Small intestine (tissue), 16 donors: ENCODE data around the gene CFAP44. TPM values are rescaled to one million over a fixed set of nuclear protein-coding genes. Genes with fewer than 3 reads are reported as not detected.
A peak's percentile ranks its signal among the peaks of the same experiment; 100 is the strongest.
"Not testable (repeated sequence)": the region's sequence is repeated elsewhere in the genome, so short reads cannot be mapped to it uniquely, and the experiment has no call there.

Source experiments
- DNase-seq, 2 donors: peaks; one replicate each; pipeline versions ENCODE4 v3.0.0 to v3.0.0-alpha.2; 2013
- FAIRE-seq: peaks from 2 replicates; lab custom pipeline; 2012; peaks lifted over from hg19 to GRCh38; lab: Jason Lieb, UNC
- H3K27ac ChIP-seq, 3 donors: one replicate each; pipeline ENCODE4 v1.5.1; 2013; ENCODE audit warnings: low read length in 2 of 3, mild to moderate bottlenecking in 2 of 3, control low read depth in 1 of 3, inconsistent platforms in 1 of 3, low read depth in 1 of 3, moderate library complexity in 1 of 3
- H3K27me3 ChIP-seq, 3 donors: one replicate each; pipeline ENCODE4 v1.6.1; 2013; ENCODE audit warnings: low read length in 3 of 3, inconsistent platforms in 1 of 3; ENCODE audit not compliant: control insufficient read depth in 3 of 3, insufficient read depth in 3 of 3
- H3K36me3 ChIP-seq, 3 donors: one replicate each; pipeline ENCODE4 v1.6.1; 2013; ENCODE audit warnings: low read length in 3 of 3, inconsistent platforms in 1 of 3, low read depth in 1 of 3, mild to moderate bottlenecking in 1 of 3, moderate library complexity in 1 of 3; ENCODE audit not compliant: control insufficient read depth in 3 of 3, insufficient read depth in 2 of 3
- H3K4me1 ChIP-seq, 3 donors: one replicate each; pipeline ENCODE4 v1.6.1; 2013; ENCODE audit warnings: low read length in 2 of 3, inconsistent platforms in 1 of 3, low read depth in 1 of 3, mild to moderate bottlenecking in 1 of 3, moderate library complexity in 1 of 3; ENCODE audit not compliant: control insufficient read depth in 3 of 3, insufficient read depth in 2 of 3
- H3K4me3 ChIP-seq, 3 donors: one replicate each; pipeline ENCODE4 v1.5.1; 2013; ENCODE audit warnings: low read length in 3 of 3, control low read depth in 1 of 3, inconsistent platforms in 1 of 3, low read depth in 1 of 3, mild to moderate bottlenecking in 1 of 3, moderate library complexity in 1 of 3
- H3K9me3 ChIP-seq, 2 donors: one replicate each; pipeline ENCODE4 v1.6.1; 2013; ENCODE audit warnings: low read depth in 1 of 2, low read length in 1 of 2; ENCODE audit not compliant: control insufficient read depth in 2 of 2, insufficient read depth in 1 of 2
- WGBS, 3 donors: extraction: QIAGEN DNeasy Blood & Tissue Kit; methylation state at CpG; one replicate each; pipeline ENCODE4 v1.1.7; 2013; 5-methylcytosine and 5-hydroxymethylcytosine counted together
- long read RNA-seq, 10 donors: transcript quantifications; one replicate each; lab custom pipeline, GENCODE V29; 2026
- polyA plus RNA-seq, 4 donors: library from polyadenylated mRNA; stranded (reverse) in 3 of 4; unstranded in 1 of 4; fragments of 200-250 nt in 3 of 4; fragments of 120-200 nt in 1 of 4; gene quantifications; one replicate each; pipeline versions ENCODE4 v1.2.1 to v1.2.3, GENCODE V29; 2013
- donor health status: healthy with polysubstance abuse.
- donor health status: control.
- donor health status: control.
- donor health status: Bipolar disorder and iron deficiency.
- donor health status: healthy.

The CFAP44 gene, protein sequence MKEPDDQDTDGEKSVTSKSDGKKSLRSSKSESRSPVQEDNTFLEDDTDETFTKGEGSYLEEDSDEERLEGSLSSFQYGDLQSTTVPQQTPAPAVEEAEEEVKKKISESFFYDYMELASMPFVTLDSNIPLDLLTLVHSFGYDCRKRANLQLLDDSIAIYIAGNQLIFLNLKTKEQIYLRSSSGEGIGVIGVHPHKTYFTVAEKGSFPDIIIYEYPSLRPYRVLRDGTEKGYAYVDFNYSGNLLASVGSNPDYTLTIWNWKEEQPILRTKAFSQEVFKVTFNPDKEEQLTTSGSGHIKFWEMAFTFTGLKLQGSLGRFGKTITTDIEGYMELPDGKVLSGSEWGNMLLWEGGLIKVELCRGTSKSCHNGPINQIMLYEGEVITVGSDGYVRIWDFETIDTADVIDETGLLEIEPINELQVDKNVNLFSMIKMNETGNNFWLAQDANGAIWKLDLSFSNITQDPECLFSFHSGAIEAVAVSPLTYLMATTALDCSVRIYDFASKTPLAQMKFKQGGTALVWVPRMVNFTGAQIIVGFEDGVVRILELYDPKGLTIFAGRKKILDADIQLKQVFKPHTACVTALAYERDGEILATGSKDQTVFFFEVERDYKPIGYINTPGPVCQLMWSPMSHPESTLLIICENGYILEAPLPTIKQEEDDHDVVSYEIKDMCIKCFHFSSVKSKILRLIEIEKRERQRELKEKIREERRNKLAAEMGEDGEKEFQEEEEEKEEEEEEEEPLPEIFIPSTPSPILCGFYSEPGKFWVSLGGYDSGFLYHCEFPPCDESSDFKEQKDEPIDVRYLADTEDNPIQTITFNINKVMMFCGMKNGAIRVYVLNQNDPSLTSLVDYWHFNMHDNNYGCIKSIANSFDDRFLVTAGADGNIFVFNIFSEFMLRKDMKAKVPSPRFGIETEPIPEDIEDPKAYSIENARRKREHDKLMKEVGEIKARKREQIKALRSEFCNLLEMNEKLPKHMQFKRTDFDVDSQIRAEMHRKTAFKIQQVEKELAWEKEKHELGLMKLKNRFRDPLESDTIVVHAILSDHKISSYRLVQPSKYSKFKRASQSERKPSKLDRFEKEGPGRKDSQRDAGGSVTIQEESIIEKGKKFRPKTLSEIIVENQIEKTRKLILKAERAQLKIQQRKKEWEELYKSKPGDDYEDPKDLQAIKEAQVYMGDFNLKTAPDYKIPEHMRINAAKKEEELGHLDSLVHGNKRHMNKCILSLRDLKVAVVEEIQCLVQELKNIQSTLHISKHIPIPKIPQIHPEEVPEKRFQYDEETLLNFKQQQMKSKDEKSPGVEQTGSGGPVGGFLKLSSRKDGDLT (N-terminal part only)
- polyA plus RNA-seq = 10 to 100 TPM in 1 of 4 donors, 1 to 10 TPM in 3; 1.4 to 12.9 (median 2.1) TPM
- long read RNA-seq, donor 1 = 0 reads
- long read RNA-seq, donor 2 = 0 reads
- long read RNA-seq, donor 3 = 0 reads
- long read RNA-seq, donor 4 = 0 reads
- long read RNA-seq, donor 5 = 0 reads
- long read RNA-seq, donor 6 = 0 reads
- long read RNA-seq, donor 7 = 0 reads
- long read RNA-seq, donor 8 = 0 reads
- long read RNA-seq, donor 9 = 0 reads
- long read RNA-seq, donor 10 = 0 reads

DNA sequence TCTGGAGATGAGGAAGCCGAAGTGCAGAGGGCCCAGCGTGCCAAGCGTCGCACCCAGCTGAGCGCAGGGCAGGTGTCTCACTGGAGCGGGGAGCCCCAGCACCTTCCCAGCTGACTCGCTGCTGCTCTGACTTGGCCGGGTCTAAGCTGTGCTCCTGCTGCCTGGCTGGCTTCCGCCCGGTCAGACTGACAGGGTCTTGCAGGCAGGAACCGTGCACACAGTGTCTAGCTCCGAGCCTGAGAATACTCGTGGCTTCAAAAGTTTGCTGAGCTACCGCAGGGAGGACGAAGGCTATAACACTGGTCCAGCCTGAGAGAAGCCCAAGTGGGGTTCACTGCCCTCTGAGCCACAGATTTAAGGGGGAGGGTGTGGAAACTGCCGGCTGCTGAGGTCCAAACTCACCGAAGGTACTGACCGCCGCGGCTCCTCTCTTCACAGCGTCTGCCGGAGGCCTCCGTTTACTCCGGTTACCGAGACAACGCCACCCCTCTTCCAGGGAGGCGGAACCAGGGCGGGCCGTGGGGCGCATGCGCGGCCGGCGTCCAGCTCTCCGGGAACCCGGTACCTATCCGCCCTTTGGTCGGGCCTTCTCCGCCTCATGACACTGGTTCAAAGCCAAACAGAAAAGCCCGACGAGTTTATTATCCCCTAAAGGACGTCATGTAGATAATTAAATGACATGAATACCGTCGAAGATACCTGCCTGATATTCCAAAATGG lies at the start of gene CFAP44:
TSS of gene CFAP44 (minus strand) at position 443 of the 720 bp plus-strand sequence. CDS start 7,829 bp downstream, outside the sequence.
- H3K27ac ChIP-seq = peak within 1 kb of the TSS in 1 of 3 donors; percentile 5
- no peaks in the 10 kb centered on the region for H3K9me3 ChIP-seq
- DNase-seq = peak; percentile 82 to 95
- H3K27me3 ChIP-seq = no peaks in the 10 kb centered on the region
- no peak for FAIRE-seq
- H3K4me3 ChIP-seq = peak within 1 kb of the TSS in 2 of 3 donors; percentile 40 to 42
- peaks cover 0 to 5% (median 2%) of the 10 kb centered on the region in 3 donors for H3K36me3 ChIP-seq
- peaks cover 2 to 7% (median 3%) of the 10 kb centered on the region in 3 donors for H3K4me1 ChIP-seq
- 36 to 39% (median 38%) methylated on average over 44 of the region's 44 CpGs for WGBS, 3 donors

DNA sequence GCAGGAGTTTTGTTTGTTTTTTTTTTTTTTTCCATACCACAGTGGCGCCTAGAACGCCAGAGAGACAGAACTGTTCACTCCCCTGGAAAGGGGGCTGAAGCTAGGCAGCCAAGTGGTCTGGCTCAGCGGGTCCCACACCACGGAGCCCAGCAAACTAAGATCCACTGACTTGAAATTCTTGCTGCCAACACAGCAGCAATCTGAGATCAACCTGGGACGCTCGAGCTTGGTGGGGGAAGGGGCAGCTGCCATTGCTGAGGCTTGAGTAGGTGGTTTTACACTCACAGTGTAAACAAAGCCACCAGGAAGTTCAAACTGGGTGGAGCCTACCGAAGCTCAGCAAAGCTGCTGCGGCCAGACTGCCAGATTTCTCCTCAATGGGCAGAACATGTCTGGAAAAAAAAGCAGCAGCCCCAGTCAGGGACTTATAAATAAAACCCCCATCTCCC lies 43.9 kb upstream of the CFAP44 start:
- FAIRE-seq (no peak), DNase-seq (no peak)
- Histone ChIP-seq H3K36me3 (peaks cover 0 to 12% (median 0%) of the 10 kb centered on the region in 3 donors), H3K27ac (no peak overlapping the region), H3K27me3 (no peaks in the 10 kb centered on the region), H3K9me3 (peaks cover 0 to 11% of the 10 kb centered on the region in 2 donors), H3K4me3 (no peak overlapping the region), H3K4me1 (no peaks in the 10 kb centered on the region)
- WGBS, 3 donors = 83 to 95% (median 87%) methylated on average over 8 of the region's 8 CpGs

DNA sequence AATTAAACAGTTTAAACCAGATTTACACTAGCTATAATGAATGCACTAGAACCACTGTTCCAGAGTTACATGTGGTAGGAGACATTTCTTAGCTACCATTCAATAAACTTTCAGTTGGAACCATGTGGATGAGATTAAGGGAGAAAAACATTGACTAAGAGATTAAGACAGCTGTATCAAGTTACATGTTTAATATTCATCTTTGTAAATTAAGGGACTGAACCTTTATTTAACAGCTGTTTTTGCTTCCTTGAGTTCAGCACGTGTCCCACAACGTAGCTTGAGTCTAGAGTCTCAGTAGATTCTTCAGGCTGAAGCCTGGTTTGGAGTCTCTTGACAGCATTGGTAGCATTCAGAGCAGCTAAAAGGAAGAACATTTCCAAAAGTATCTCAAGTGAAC lies 27.2 kb upstream of the CFAP44 start:
- Histone ChIP-seq H3K27ac (no peak overlapping the region), H3K27me3 (no peaks in the 10 kb centered on the region), H3K4me3 (no peak overlapping the region), H3K36me3 (peaks cover 2 to 28% (median 3%) of the 10 kb centered on the region in 3 donors), H3K4me1 (no peaks in the 10 kb centered on the region), H3K9me3 (peaks cover 0 to 4% of the 10 kb centered on the region in 2 donors)
- 73 to 91% (median 80%) methylated on average over 2 of the region's 2 CpGs for WGBS, 3 donors
- DNase-seq (no peak), FAIRE-seq (no peak)

DNA sequence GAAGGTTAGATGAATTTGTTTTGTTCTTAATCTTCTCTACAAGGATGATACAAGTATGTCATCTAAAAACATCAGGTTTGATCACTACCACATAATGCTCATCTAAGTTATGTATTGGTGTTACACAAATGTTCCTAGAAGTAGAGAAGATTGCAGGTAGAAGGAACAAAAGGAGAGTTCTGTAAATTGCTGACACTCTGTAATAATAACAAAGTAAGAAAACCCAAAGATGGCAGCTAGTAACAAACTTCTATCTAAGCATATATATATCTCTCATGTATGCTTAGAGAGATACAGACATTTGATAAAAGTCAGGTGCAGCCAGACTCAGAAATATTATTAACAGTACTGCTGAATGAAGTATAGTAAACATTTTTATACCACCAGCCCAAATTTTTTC lies 20.2 kb upstream of the CFAP44 start:
- Histone ChIP-seq H3K36me3 (peaks cover 7 to 30% (median 12%) of the 10 kb centered on the region in 3 donors), H3K4me1 (no peaks in the 10 kb centered on the region), H3K27me3 (no peaks in the 10 kb centered on the region), H3K9me3 (peaks cover 0 to 2% of the 10 kb centered on the region in 2 donors), H3K27ac (no peak overlapping the region), H3K4me3 (no peak overlapping the region)
- FAIRE-seq (no peak), DNase-seq (no peak)

DNA sequence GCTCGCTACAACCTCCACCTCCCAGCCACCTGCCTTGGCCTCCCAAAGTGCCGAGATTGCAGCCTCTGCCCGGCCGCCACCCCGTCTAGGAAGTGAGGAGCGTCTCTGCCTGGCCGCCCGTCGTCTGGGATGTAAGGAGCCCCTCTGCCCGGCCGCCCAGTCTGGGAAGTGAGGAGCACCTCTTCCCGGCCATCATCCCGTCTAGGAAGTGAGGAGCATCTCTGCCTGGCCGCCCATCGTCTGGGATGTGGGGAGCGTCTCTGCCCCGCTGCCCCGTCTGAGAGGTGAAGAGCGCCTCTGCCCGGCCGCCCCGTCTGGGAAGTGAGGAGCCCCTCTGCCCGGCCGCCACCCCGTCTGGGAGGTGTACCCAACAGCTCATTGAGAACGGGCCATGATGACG lies 17.3 kb upstream of the CFAP44 start:
- DNase-seq, FAIRE-seq, H3K9me3 ChIP-seq, H3K27ac ChIP-seq, H3K27me3 ChIP-seq, H3K4me1 ChIP-seq, H3K4me3 ChIP-seq: not testable (repeated sequence)
- H3K36me3 ChIP-seq = peaks cover 4 to 22% (median 10%) of the 10 kb centered on the region in 3 donors
- 96 to 99% (median 98%) methylated on average over 19 to 25 of the region's 27 CpGs for WGBS, 3 donors

DNA sequence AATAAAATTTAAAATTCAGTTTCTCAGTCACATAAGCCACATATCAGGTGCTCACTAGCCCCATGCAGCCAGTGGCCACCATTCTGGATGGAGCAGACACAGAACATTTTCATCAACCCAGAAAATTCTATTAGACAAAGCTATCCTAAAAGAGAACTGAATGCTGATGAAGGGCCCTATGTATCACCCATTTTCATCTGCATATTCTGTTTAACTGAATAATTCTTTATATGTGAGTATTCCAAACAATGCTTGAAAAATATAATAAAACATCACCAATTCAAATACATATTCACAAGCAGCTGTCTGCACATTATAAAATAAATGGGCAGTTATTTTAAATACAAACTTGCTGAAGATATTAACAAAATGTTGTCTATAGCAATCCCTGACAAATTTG lies 14.2 kb upstream of the CFAP44 start:
- H3K36me3 ChIP-seq = peaks cover 5 to 28% (median 5%) of the 10 kb centered on the region in 3 donors
- no peaks in the 10 kb centered on the region for H3K27me3 ChIP-seq
- FAIRE-seq (no peak), DNase-seq (no peak)
- no peaks in the 10 kb centered on the region for H3K9me3 ChIP-seq
- H3K27ac ChIP-seq = no peak overlapping the region
- H3K4me3 ChIP-seq = no peak overlapping the region
- no peaks in the 10 kb centered on the region for H3K4me1 ChIP-seq

DNA sequence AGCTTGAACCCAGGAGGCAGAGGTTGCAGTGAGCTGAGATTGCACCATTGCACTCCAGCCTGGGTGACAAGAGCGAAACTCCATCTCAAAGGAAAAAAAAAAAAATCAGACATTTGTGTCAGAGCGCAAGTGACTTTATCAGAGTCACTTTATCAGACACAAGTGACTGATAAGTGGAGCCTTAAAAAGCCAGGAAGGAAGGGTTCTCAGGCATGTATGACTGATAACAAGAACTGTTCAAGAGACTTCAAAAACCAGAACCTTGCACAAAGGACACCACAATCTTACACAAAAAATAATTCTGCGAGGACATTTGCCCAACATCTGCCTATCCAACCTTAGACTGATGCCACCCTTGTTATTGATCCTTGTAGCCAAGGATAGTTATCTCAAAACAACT lies 13.3 kb upstream of the CFAP44 start:
- no peaks in the 10 kb centered on the region for H3K4me1 ChIP-seq
- 78 to 91% (median 82%) methylated on average over 3 of the region's 3 CpGs for WGBS, 3 donors
- no peaks in the 10 kb centered on the region for H3K9me3 ChIP-seq
- no peak for DNase-seq
- peaks cover 3 to 27% (median 3%) of the 10 kb centered on the region in 3 donors for H3K36me3 ChIP-seq
- H3K4me3 ChIP-seq = no peak overlapping the region
- FAIRE-seq = no peak
- no peak overlapping the region for H3K27ac ChIP-seq
- no peaks in the 10 kb centered on the region for H3K27me3 ChIP-seq
